ENCODE data around the gene MTX2.

Gene MTX2

DNA sequence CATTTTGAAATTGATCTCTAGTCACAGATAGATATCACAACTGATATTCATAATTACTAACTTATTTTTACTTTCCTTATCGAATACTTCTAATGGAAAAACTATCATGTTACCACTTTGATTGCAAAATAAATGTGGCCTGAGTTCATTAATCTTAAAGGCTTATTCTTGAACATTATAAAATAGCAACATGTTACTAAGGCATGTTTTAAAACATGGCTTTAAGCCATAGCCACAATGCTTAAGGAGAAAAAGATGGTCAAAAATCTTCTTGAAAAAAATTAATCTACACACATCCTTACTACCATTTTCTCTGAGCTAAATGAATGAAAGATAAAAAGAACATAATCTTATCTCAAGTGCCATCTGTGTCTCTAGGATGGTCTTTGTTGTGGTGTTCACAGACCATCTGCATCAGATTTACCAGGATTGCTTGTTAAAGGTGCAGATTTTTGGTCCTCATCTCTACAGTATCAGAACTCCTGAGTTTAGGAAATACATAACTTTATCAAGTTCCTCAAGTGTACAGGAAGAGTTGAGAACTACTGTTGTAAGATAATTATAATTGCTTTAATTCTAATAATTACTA is 15.3 kb downstream of the MTX2 start:
- H3K27ac ChIP-seq: no peak overlapping the region
- TF ChIP-seq, protein P1, sequence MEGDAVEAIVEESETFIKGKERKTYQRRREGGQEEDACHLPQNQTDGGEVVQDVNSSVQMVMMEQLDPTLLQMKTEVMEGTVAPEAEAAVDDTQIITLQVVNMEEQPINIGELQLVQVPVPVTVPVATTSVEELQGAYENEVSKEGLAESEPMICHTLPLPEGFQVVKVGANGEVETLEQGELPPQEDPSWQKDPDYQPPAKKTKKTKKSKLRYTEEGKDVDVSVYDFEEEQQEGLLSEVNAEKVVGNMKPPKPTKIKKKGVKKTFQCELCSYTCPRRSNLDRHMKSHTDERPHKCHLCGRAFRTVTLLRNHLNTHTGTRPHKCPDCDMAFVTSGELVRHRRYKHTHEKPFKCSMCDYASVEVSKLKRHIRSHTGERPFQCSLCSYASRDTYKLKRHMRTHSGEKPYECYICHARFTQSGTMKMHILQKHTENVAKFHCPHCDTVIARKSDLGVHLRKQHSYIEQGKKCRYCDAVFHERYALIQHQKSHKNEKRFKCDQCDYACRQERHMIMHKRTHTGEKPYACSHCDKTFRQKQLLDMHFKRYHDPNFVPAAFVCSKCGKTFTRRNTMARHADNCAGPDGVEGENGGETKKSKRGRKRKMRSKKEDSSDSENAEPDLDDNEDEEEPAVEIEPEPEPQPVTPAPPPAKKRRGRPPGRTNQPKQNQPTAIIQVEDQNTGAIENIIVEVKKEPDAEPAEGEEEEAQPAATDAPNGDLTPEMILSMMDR (IDR thresholded peaks at IDR 0.05): no peak
- H3K4me3 ChIP-seq: no peak overlapping the region
- DNase-seq (ENCODE audit: low spot score): no peak

- TF ChIP-seq, protein P1 (IDR thresholded peaks at IDR 0.05): no peak
- Histone ChIP-seq H3K4me3 (no peak overlapping the region), H3K27ac (no peak overlapping the region)
- DNase-seq (ENCODE audit: low spot score): no peak
Measured at GRCh38 chr2:176285321-176285720, 16.1 kb downstream of the MTX2 start.

DNA sequence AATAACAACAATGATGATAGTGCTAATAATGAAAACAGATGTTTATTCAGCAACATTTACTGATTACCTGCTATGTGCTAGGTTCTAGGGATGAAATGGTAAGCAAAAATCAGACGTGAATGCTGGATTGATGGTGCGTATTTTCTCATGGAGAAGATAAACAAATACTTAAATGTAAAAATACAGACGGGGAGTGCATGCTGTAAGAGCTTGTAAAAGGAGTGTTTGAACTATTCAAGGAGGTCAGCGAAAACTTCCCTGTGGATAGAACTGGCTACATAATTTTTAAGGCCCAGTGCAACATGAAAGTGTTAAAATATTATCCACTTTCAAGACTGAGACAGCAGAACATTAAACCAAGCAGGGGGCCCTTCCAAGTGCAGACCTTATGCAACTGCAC is 22.1 kb downstream of the MTX2 start:
- DNase-seq (ENCODE audit: low spot score): no peak
- Histone ChIP-seq H3K27ac (no peak overlapping the region), H3K4me3 (no peak overlapping the region)
- TF ChIP-seq, protein P1 (IDR thresholded peaks at IDR 0.05): no peak

- Histone ChIP-seq H3K27ac (no peak overlapping the region), H3K4me3 (no peak overlapping the region)
- TF ChIP-seq, protein P1 (IDR thresholded peaks at IDR 0.05): no peak
- no peak for DNase-seq (ENCODE audit: low spot score)
Measured at GRCh38 chr2:176291809-176292283, 22.6 kb downstream of the MTX2 start.

DNA sequence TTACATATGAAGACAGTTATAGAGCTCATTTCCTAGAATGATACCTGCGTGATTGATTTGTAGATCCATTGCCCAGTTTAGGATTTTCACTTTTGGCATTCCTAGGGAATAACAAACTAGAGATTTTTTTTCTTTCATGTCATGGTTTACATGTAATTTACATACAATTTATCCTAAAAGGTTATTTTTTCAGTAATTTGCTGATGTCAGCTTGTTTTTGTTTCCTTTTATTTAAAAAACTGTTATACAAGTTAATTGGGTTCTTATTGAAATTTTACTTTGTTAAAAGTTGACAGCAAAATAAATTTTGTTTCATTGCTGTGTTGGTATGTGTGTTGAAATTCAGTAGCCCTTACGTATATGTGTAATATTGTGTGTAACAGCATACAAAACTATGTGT is 23.4 kb downstream of the MTX2 start:
- TF ChIP-seq, protein P1 (IDR thresholded peaks at IDR 0.05): no peak
- H3K27ac ChIP-seq: no peak overlapping the region
- H3K4me3 ChIP-seq: no peak overlapping the region
- DNase-seq (ENCODE audit: low spot score): no peak

GRCh38 chr2:176293334-176293733 is 24.1 kb downstream of the MTX2 start:
- TF ChIP-seq, protein P1 (IDR thresholded peaks at IDR 0.05): no peak
- H3K4me3 ChIP-seq: no peak overlapping the region
- H3K27ac ChIP-seq: no peak overlapping the region
- no peak for DNase-seq (ENCODE audit: low spot score)

DNA sequence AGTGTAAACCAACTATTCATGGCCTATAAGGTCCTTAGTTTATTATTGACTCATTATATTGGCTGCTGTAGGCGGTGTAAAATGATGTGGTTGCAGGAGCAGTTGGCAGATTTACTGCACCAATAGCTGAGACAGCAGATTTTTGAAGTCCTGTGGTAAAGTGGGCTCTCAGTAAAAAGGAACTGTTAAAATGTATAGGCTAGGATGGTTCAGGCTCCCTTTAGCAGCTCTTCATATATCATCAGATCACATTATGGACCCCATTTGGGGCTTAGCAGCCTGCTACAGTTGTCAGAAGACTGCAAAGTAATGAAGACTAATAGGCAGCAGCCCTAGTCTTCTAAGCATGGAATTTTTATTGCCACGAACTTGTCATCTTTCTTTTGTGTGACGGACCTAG is 27.8 kb downstream of the MTX2 start:
- TF ChIP-seq, protein P1 (IDR thresholded peaks at IDR 0.05): no peak
- Histone ChIP-seq H3K27ac (no peak overlapping the region), H3K4me3 (no peak overlapping the region)
- DNase-seq (ENCODE audit: low spot score): no peak

All from coronary artery (tissue), 2 donors.